Measurements from ENCODE around the gene LCAT.

- TF ChIP-seq CTCF (IDR thresholded peaks at IDR 0.05) (no peak), POLR2A (IDR thresholded peaks at IDR 0.05) (no peak)
Measured at GRCh38 chr16:67954421-67955196, 10.7 kb upstream of the LCAT start.
